ENCODE measurements around the gene PRR14.
A peak's percentile ranks its signal among the peaks of the same experiment; 100 is the strongest.

Gene PRR14

GRCh38 chr16:30615358-30616091 is 35.2 kb upstream of the PRR14 start:
- no peak for TF ChIP-seq BHLHE40 (IDR thresholded peaks at IDR 0.05; ENCODE audit: borderline replicate concordance)
- TF ChIP-seq ARNT (IDR thresholded peaks at IDR 0.05), result no peak
- TF ChIP-seq CTBP1 (IDR thresholded peaks at IDR 0.05; ENCODE audit: borderline replicate concordance), result no peak
- TF ChIP-seq LEF1 (IDR thresholded peaks at IDR 0.05; ENCODE audit: borderline replicate concordance), result no peak
- TF ChIP-seq FOXK2 (IDR thresholded peaks at IDR 0.05), result no peak
- TF ChIP-seq FOXA1 (IDR thresholded peaks at IDR 0.05), result no peak
- no peak for TF ChIP-seq HDGF (IDR thresholded peaks at IDR 0.05; ENCODE audit: borderline replicate concordance)
- no peak; the same call in 1 of the 2 replicates for TF ChIP-seq FOXM1 (IDR thresholded peaks at IDR 0.05; ENCODE audit: borderline replicate concordance)
- no peak for TF ChIP-seq L3MBTL2 (conservative IDR thresholded peaks at IDR 0.05)
- TF ChIP-seq, protein P1, sequence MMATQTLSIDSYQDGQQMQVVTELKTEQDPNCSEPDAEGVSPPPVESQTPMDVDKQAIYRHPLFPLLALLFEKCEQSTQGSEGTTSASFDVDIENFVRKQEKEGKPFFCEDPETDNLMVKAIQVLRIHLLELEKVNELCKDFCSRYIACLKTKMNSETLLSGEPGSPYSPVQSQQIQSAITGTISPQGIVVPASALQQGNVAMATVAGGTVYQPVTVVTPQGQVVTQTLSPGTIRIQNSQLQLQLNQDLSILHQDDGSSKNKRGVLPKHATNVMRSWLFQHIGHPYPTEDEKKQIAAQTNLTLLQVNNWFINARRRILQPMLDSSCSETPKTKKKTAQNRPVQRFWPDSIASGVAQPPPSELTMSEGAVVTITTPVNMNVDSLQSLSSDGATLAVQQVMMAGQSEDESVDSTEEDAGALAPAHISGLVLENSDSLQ (IDR thresholded peaks at IDR 0.05), result no peak
- no peak for TF ChIP-seq TARDBP (IDR thresholded peaks at IDR 0.05)
- no peak for TF ChIP-seq SP1 (IDR thresholded peaks at IDR 0.05)
- CTCF ChIA-PET, result interaction anchor here (0.6 to 2.6 kb wide), 42 partner anchors 8 to 504 kb away, joined by 3 to 24 read pairs (median 4); partner anchors contain the start of genes DCTPP1, FBRS, PRR14 and ZNF48
- DNase-seq (ENCODE audit: extremely low spot score), result peak; percentile 83
- POLR2A ChIA-PET, result interaction anchor here (0.7 to 3.0 kb wide), 16 partner anchors 8 to 492 kb away, joined by 3 to 16 read pairs (median 4); partner anchors contain the start of genes DCTPP1, PRR14, SEPHS2 and ZNF688

DNA sequence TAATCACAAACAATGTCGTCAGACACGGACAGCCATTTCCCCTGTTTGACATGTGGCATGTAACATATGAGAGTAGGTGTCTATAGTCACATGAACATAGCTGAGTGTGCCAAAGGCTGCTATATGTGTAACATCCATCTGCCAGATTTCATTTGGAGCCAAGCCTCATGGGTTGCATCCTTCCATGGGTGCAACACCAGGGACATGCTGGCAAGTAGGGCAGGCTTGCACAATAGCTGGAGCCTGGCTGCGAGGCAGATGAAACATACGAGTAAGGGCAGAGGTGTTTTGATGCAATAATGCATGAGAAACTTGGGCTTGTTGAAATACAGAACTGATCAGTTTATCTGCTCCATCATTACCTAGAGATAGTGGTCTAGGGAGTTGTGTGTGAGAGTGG is 31.6 kb upstream of the PRR14 start:
- ChIA-PET CTCF (interaction anchor here (0.8 to 2.6 kb wide), 2 partner anchors 10 to 62 kb away, joined by 3 to 15 read pairs; no protein-coding TSS in a partner anchor), POLR2A (interaction anchor here (0.7 to 2.2 kb wide), 9 partner anchors 7 to 189 kb away, joined by 3 to 14 read pairs (median 4); partner anchors contain the start of genes DCTPP1, FBRS, ZNF688 and ZNF689)
- TF ChIP-seq BHLHE40 (IDR thresholded peaks at IDR 0.05; ENCODE audit: borderline replicate concordance) (no peak), TARDBP (IDR thresholded peaks at IDR 0.05) (no peak), ZNF384 (IDR thresholded peaks at IDR 0.05) (no peak), ARNT (IDR thresholded peaks at IDR 0.05) (no peak), FOXM1 (IDR thresholded peaks at IDR 0.05; ENCODE audit: borderline replicate concordance) (no peak), FOXA1 (IDR thresholded peaks at IDR 0.05) (no peak), L3MBTL2 (conservative IDR thresholded peaks at IDR 0.05) (no peak)
- TF ChIP-seq, protein P1 (IDR thresholded peaks at IDR 0.05), result no peak
- no peak for DNase-seq (ENCODE audit: extremely low spot score)

- DNase-seq (ENCODE audit: extremely low spot score), result no peak
- CTCF ChIA-PET, result interaction anchor here (0.5 to 2.6 kb wide), 4 partner anchors 9 to 187 kb away, joined by 3 to 15 read pairs (median 3); partner anchors contain the start of gene ZNF689
- POLR2A ChIA-PET, result interaction anchor here (0.7 to 2.2 kb wide), 8 partner anchors 8 to 190 kb away, joined by 3 to 14 read pairs (median 4); partner anchors contain the start of genes DCTPP1, FBRS, ZNF688 and ZNF689
- TF ChIP-seq LEF1 (IDR thresholded peaks at IDR 0.05; ENCODE audit: borderline replicate concordance) (no peak), NFRKB (IDR thresholded peaks at IDR 0.05) (no peak), FOXM1 (IDR thresholded peaks at IDR 0.05; ENCODE audit: borderline replicate concordance) (no peak), ZNF384 (IDR thresholded peaks at IDR 0.05) (no peak), CTBP1 (IDR thresholded peaks at IDR 0.05; ENCODE audit: borderline replicate concordance) (no peak), TARDBP (IDR thresholded peaks at IDR 0.05) (no peak)
Observed at GRCh38 chr16:30619638-30620037, 31.1 kb upstream of the PRR14 start.

DNA sequence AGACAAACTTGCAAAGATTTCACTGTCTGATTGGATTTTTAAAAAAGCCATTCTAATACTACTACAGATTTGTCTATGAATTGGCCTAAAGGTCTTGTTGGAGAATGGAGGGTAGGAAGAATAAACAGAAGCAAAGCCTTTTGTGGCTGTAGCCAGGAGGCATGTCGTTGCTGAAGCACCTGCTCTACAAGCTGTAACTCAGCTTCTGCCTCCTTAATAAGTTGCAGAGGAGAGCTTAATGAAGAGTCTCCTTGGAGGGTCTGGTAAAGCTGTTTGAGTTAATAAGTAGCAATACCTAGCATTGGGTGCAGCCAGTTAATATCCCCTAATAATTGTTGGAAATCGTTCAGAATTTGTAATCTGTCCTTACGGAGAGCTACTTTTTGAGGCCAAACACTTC is 30.6 kb upstream of the PRR14 start:
- CTCF ChIA-PET, result interaction anchor here (0.5 to 2.6 kb wide), 7 partner anchors 9 to 461 kb away, joined by 3 to 15 read pairs (median 3); partner anchors contain the start of genes DCTPP1 and ZNF689
- DNase-seq (ENCODE audit: extremely low spot score), result no peak
- TF ChIP-seq NFRKB (IDR thresholded peaks at IDR 0.05) (no peak), SUZ12 (IDR thresholded peaks at IDR 0.05) (no peak), ZNF384 (IDR thresholded peaks at IDR 0.05) (no peak), LEF1 (IDR thresholded peaks at IDR 0.05; ENCODE audit: borderline replicate concordance) (no peak), FOXM1 (IDR thresholded peaks at IDR 0.05; ENCODE audit: borderline replicate concordance) (no peak), FOXA1 (IDR thresholded peaks at IDR 0.05) (no peak), TARDBP (IDR thresholded peaks at IDR 0.05) (no peak), L3MBTL2 (conservative IDR thresholded peaks at IDR 0.05) (no peak), HDGF (IDR thresholded peaks at IDR 0.05; ENCODE audit: borderline replicate concordance) (no peak), ELF4 (IDR thresholded peaks at IDR 0.05) (no peak), CTBP1 (IDR thresholded peaks at IDR 0.05; ENCODE audit: borderline replicate concordance) (no peak), BHLHE40 (IDR thresholded peaks at IDR 0.05; ENCODE audit: borderline replicate concordance) (no peak), ARNT (IDR thresholded peaks at IDR 0.05) (no peak)
- TF ChIP-seq, protein P1 (IDR thresholded peaks at IDR 0.05), result no peak
- POLR2A ChIA-PET, result interaction anchor here (0.7 to 2.2 kb wide), 9 partner anchors 8 to 190 kb away, joined by 3 to 14 read pairs (median 4); partner anchors contain the start of genes DCTPP1, FBRS, ZNF688 and ZNF689

DNA sequence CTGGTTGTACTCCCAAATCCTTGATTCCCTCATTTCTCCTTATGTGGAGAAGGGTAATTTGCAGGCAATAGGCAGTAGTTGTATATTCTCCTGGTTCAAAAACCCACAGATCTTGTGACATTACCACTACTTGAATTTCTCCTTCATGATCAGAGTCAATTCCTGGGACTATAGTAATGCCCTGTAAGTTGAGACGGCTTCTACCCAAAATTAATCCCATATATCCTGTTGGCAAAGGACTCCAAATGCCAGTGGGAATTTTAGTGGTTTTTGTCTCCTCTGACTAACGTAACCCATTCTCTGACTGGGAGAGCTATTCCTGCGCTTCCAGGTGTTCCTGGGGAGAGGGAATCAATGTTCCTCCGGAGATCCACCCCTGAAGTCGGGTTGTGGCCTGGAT is 29.0 kb upstream of the PRR14 start:
- CTCF ChIA-PET, result interaction anchor here (1.5 kb wide), 2 partner anchors 10 to 23 kb away, joined by 3 read pairs; no protein-coding TSS in a partner anchor
- no peak for DNase-seq (ENCODE audit: extremely low spot score)
- no peak for TF ChIP-seq SP1 (IDR thresholded peaks at IDR 0.05)
- no peak for TF ChIP-seq ELF4 (IDR thresholded peaks at IDR 0.05)
- no peak for TF ChIP-seq CTBP1 (IDR thresholded peaks at IDR 0.05; ENCODE audit: borderline replicate concordance)
- no peak for TF ChIP-seq L3MBTL2 (conservative IDR thresholded peaks at IDR 0.05)
- TF ChIP-seq FOXA1 (IDR thresholded peaks at IDR 0.05), result no peak
- TF ChIP-seq HDGF (IDR thresholded peaks at IDR 0.05; ENCODE audit: borderline replicate concordance), result no peak
- no peak for TF ChIP-seq FOXM1 (IDR thresholded peaks at IDR 0.05; ENCODE audit: borderline replicate concordance)
- no peak for TF ChIP-seq NFRKB (IDR thresholded peaks at IDR 0.05)
- no peak for TF ChIP-seq TARDBP (IDR thresholded peaks at IDR 0.05)
- TF ChIP-seq LEF1 (IDR thresholded peaks at IDR 0.05; ENCODE audit: borderline replicate concordance), result no peak
- POLR2A ChIA-PET, result interaction anchor here (1.0 to 1.9 kb wide), 2 partner anchors 12 to 29 kb away, joined by 4 to 6 read pairs; partner anchors contain the start of genes PRR14 and ZNF689

All from HEK293T (cell line).